Epithelial cell of proximal tubule (primary cell): ENCODE data around the gene CAMKMT. TPM values are rescaled to one million over a fixed set of nuclear protein-coding genes. Genes with fewer than 3 reads are reported as not detected.

ENCODE experiments used
- DNase-seq: peaks from one replicate; pipeline ENCODE4 v3.0.0-alpha.2; 2011; ENCODE audit warnings: low read depth
- H3K4me3 ChIP-seq: 2 replicates; pipeline ENCODE4 v1.5.1; 2011; ENCODE audit warnings: low read depth, mild to moderate bottlenecking, low read length
- CTCF ChIP-seq: conservative IDR thresholded peaks from 2 replicates; pipeline ENCODE4 v1.5.1; 2012; ENCODE audit warnings: low read depth, mild to moderate bottlenecking, low read length
- total RNA-seq: library from RNA; depleted of rRNA; stranded (reverse); fragments of >200 nt; gene quantifications from 2 replicates; pipeline ENCODE4 v1.2.3, GENCODE V29; 2015

The CAMKMT gene
- total RNA-seq, 1 donor from 2014 or later = 2.4 TPM

GRCh38 chr2:44612276-44612675 lies 250.5 kb downstream of the CAMKMT start:
- H3K4me3 ChIP-seq = no peak overlapping the region

DNA sequence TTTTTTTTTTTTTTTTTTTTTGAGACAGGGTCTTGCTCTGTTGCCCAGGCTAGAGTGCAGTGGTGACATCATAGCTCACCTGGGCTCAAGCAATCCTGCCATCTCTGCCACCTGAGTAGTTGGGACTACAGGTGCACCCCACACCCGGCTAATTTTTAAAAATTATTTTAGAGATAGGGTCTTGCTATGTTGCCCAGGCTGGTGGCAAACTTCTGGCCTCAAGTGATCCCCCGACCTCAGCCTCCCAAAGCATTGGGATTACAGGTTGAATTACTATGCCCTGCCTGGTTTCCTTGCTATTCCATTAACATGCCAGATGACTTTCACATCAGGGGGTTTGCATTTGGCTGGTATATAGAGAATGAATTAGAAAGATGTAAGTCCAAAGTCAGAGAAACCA lies 253.2 kb downstream of the CAMKMT start:
- TF ChIP-seq CTCF = no peak
- H3K4me3 ChIP-seq = no peak overlapping the region
- DNase-seq = no peak

More at GRCh38 chr2:44612276-44612675, 250.5 kb downstream of the CAMKMT start:
- no peak for TF ChIP-seq CTCF
- DNase-seq = no peak

DNA sequence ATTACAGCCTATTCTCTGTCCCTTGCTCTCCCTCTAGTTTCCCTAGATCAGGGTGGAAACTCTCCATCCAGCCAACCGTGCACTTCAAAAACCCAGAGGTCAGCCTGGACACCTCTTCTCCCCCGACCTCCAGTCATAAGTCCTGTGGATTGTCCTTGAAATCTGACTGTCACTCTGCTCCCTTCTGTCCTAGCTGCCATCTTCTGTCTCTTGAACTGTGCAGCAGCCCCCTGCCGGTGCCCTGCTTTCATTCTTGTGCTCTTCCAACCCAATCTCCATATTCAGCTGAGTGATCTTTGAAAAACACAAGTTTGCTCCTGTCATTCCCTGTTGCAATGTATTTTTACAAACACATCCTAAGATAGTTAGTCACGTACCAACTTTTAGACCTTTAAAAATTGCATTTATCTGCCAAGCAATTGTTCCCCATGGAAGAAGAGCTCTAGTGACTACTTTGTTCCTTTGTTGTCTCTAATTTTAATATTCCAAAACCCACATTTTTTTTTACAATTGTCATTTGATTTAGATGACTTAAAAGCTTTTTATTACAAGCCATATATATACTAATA lies 254.3 kb downstream of the CAMKMT start:
- DNase-seq = no peak
- TF ChIP-seq CTCF = peak; percentile 7
- no peak overlapping the region for H3K4me3 ChIP-seq

- no peak for DNase-seq
- no peak for TF ChIP-seq CTCF
- H3K4me3 ChIP-seq = no peak overlapping the region
These were observed 255.0 kb downstream of the CAMKMT start for GRCh38 chr2:44616667-44617155.

DNA sequence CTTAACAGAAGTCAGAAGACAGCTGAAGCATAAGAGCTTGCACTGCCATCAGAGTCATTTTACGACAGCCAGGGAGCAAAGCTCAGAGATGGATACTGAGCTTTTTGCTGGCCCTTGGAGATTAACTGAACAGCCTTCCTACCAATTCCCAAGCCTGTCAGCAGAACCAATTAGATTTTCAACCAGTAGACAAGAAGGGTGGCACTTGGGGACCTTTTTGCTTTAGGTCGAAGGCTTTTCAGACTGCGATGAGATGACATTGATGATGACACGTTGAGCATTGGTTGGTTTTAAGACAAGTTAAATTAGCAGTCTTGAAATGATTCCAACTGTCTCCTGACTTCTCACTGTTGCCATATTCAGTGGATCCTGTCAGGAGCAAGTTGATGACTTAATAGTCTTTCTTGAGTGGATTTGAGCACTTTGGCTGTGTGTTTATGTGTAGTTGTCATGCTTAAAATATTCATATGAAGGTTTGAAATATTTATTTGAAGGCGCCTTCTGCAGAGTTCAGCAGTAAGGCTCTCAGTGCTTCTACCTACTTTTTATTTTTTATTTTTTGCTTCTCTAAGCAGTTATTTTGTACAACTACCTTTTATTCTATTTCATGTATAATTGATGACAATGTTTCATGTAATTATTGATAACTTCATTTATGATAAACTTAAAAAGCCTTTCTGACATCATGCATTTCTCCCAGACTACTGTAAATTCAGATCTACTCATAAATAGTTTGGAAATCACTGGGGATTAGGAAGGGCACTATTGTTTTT lies 256.7 kb downstream of the CAMKMT start:
- no peak overlapping the region for H3K4me3 ChIP-seq
- DNase-seq = no peak
- no peak for TF ChIP-seq CTCF

GRCh38 chr2:44620189-44620990 lies 258.6 kb downstream of the CAMKMT start:
- DNase-seq = no peak
- TF ChIP-seq CTCF = peak; percentile 34
- no peak overlapping the region for H3K4me3 ChIP-seq
